ENCODE measurements around the gene JMJD4. TPM values are rescaled to one million over a fixed set of nuclear protein-coding genes. Genes with fewer than 3 reads are reported as not detected.

Gene JMJD4
- total RNA-seq, 1 experiment from 2014 or later = 24.4 TPM

- no peaks in the 10 kb centered on the region for H3K9me3 ChIP-seq (ENCODE audit: control insufficient read depth, low read depth, low read length)
- peaks cover 25 to 68% (median 52%) of the 10 kb centered on the region in 3 experiments for H3K36me3 Mint-ChIP-seq (ENCODE audit: insufficient read depth in 1 of 3, low read depth in 3 of 3)
- H2AK5ac ChIP-seq (ENCODE audit: insufficient read length, low read length) = no peak overlapping the region
- H3K4ac ChIP-seq (ENCODE audit: low read depth, low read length) = no peak overlapping the region
- peaks cover 2% of the 10 kb centered on the region for H3K23me2 ChIP-seq (ENCODE audit: insufficient read length, low read depth, low read length, poor library complexity, severe bottlenecking)
- H4K91ac ChIP-seq (ENCODE audit: insufficient read length, low read depth, low read length) = no peak overlapping the region
- H3K9ac ChIP-seq (ENCODE audit: extremely low read depth, insufficient read length, low read length) = no peak overlapping the region
- no CpG with 5 or more reads among the region's 16 CpGs for whole genome bisulfite sequencing (ENCODE audit: extremely low coverage, insufficient read length, low lambda C conversion rate)
- no peak for TF ChIP-seq CTCF (conservative IDR thresholded peaks at IDR 0.05)
- H3K4me1 Mint-ChIP-seq = peaks cover 4 to 12% of the 10 kb centered on the region in 2 experiments; a peak in 2 of 4 replicates
- H3K23ac ChIP-seq (ENCODE audit: insufficient read length, low read depth, low read length) = no peak overlapping the region
- no peaks in the 10 kb centered on the region for H3K4me1 ChIP-seq (ENCODE audit: insufficient read depth, low read length)
- no peak overlapping the region for H4K5ac ChIP-seq (ENCODE audit: insufficient read length, low read depth, low read length)
- H2BK20ac ChIP-seq (ENCODE audit: low read depth, low read length, poor library complexity, severe bottlenecking) = no peak overlapping the region
- H3K79me1 ChIP-seq (ENCODE audit: insufficient read depth, low read depth, low read length, poor library complexity, severe bottlenecking) = peaks cover 3% of the 10 kb centered on the region
- H4K20me1 ChIP-seq (ENCODE audit: control insufficient read depth, insufficient read depth, insufficient read length) = no peaks in the 10 kb centered on the region
- no peaks in the 10 kb centered on the region for H3K27me3 ChIP-seq (ENCODE audit: insufficient read depth, low read length)
- H2BK12ac ChIP-seq (ENCODE audit: insufficient read length, low read depth, low read length) = no peak overlapping the region
- DNase-seq = no peak
- H3K4me3 Mint-ChIP-seq = no peak overlapping the region
- H4K8ac ChIP-seq (replicated peaks; ENCODE audit: insufficient read length, low read depth, low read length) = no peak overlapping the region
- H3K14ac ChIP-seq (ENCODE audit: insufficient read depth, low read length) = no peak overlapping the region
- H3K79me2 ChIP-seq (ENCODE audit: insufficient read depth, low read length) = no peaks in the 10 kb centered on the region
- peak overlapping the region; percentile 15 to 93 (median 40); a peak in 1 of 7 replicates for H3K27ac Mint-ChIP-seq
- no peaks in the 10 kb centered on the region for H3K27me3 Mint-ChIP-seq (ENCODE audit: low read depth)
- no peak overlapping the region for H2BK120ac ChIP-seq (ENCODE audit: low read depth, low read length, poor library complexity, severe bottlenecking)
- no peak overlapping the region for H3T11ph ChIP-seq (ENCODE audit: low read length)
- H3K56ac ChIP-seq (ENCODE audit: insufficient read length, low read depth, low read length) = no peak overlapping the region
- no peak overlapping the region for H2BK15ac ChIP-seq (ENCODE audit: low read depth, low read length)
- H3K4me2 ChIP-seq (ENCODE audit: insufficient read depth, insufficient read length, low read length) = no peak overlapping the region
- H3K18ac ChIP-seq (ENCODE audit: insufficient read length, low read depth, low read length) = no peak overlapping the region
- no peak overlapping the region for H2AFZ ChIP-seq (ENCODE audit: low read length)
- H3K9me3 Mint-ChIP-seq = no peaks in the 10 kb centered on the region
- H2BK5ac ChIP-seq (ENCODE audit: insufficient read length, low read length) = no peak overlapping the region
- H3K27ac ChIP-seq (ENCODE audit: insufficient read length, low read depth, low read length) = no peak overlapping the region
Observed at GRCh38 chr1:227763246-227764018, 28.3 kb upstream of the JMJD4 start.

Measured in H9 (cell line).